ENCODE results near the gene CCDC57.
"Not testable (repeated sequence)": the region's sequence is repeated elsewhere in the genome, so short reads cannot be mapped to it uniquely, and the experiment has no call there.

Gene CCDC57

GRCh38 chr17:82212331-82213250 lies at the start of gene CCDC57:
TSS of gene CCDC57 (minus strand) at chr17:82212842. CDS start at chr17:82201944, 10,898 bp downstream.
- no peak for DNase-seq

DNA sequence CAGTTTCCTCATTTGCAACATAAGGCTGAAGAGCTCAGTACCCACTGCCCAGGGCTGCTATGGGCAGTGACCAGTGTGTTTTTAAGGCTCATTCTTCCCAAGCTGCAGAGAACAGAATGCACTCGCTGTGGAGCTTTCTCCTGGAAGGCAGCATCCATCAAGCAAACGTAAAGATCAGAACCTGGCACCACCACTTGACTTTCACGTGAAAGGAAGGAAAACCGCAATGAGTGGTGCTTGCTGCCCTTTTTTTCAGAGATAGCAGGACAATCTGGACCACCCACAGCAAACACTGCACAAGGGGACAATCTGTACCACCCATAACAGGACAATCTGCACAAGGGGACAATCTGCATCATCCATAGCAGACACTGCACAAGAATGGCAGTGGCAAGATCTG lies 49.7 kb upstream of the CCDC57 start:
- DNase-seq: no peak

DNA sequence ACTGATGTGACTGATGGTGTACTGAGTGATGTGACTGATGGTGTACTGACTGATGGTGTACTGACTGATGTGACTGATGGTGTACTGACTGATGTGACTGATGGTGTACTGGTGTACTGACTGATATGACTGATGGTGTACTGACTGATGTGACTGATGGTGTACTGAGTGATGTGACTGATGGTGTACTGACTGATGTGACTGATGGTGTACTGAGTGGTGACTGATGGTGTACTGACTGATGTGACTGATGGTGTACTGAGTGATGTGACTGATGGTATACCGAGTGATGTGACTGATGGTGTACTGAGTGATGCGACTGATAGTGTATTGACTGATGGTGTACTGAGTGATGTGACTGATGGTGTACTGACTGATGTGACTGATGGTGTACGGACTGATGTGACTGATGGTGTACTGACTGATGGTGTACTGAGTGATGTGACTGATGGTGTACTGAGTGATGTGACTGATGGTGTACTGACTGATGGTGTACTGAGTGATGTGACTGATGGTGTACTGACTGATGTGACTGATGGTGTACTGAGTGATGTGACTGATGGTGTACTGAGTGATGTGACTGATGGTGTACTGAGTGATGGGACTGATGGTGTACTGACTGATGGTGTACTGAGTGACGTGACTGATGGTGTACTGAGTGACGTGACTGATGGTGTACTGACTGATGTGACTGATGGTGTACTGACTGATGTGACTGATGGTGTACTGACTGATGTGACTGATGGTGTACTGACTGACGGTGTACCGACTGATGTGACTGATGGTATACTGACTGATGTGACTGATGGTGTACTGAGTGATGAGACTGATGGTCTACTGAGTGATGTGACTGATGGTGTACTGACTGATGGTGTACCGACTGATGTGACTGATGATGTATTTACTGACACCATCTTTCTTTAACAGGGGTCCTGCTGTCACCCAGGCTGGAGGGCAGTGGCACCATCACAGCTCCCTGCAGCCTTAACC lies 47.6 kb upstream of the CCDC57 start:
- not testable (repeated sequence) for DNase-seq

GRCh38 chr17:82258555-82258954 lies 45.9 kb upstream of the CCDC57 start:
- no peak for DNase-seq

- no peak for DNase-seq
Measured at GRCh38 chr17:82257473-82257872, 44.8 kb upstream of the CCDC57 start.

DNA sequence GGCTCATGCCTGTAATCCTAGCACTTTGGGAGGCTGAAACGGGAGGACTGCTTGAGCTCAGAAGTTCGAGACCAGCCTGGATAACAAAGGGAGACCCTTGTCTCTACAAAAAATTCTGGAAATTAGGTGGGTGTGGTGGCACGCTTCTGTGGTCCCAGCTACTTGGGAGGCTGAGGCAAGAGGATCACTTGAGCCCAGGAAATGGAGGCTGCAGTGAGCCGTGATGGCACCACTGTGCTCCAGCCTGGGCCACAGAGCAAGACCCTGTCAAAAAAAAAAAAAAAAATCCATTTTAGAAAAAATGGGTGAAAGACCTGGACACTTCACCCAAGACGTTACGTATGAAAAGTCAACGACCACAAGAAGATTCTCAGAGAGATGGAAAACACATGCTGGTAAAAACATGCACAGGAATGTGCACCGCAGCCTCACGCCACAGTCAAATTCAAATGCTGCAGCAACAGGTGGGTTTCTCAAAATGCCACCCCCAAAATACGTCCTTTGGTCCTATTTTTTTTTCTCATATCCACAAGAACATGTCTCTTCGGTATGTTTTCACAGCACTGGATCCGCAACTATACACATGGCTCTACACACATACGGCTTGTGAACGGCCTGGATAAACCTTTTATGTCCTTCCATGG lies 43.7 kb upstream of the CCDC57 start:
- no peak for DNase-seq

GRCh38 chr17:82255402-82255972 lies 42.8 kb upstream of the CCDC57 start:
- DNase-seq: no peak

DNA sequence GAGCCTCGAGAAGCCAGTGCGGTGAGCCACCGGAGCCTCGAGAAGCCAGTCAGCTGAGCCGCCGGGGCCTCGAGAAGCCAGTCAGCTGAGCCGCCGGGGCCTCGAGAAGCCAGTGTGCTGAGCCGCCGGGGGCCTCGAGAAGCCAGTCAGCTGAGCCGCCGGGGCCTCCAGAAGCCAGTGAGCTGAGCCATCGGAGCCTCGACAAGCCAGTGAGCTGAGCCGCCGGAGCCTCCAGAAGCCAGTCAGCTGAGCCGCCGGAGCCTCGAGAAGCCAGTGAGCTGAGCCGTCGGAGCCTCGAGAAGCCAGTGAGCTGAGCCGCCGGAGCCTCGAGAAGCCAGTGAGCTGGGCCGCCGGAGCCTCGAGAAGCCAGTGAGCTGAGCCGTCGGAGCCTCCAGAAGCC lies 42.1 kb upstream of the CCDC57 start:
- DNase-seq: not testable (repeated sequence)

DNA sequence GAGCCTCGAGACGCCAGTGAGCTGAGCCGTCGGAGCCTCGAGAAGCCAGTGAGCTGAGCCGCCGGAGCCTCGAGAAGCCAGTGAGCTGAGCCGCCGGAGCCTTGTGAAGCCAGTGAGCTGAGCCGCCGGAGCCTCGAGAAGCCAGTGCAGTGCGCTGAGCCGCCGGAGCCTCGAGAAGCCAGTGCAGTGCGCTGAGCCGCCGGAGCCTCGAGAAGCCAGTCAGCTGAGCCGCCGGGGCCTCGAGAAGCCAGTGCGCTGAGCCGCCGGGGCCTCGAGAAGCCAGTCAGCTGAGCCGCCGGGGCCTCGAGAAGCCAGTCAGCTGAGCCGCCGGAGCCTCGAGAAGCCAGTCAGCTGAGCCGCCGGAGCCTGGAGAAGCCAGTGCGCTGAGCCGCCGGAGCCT lies 41.5 kb upstream of the CCDC57 start:
- not testable (repeated sequence) for DNase-seq

DNA sequence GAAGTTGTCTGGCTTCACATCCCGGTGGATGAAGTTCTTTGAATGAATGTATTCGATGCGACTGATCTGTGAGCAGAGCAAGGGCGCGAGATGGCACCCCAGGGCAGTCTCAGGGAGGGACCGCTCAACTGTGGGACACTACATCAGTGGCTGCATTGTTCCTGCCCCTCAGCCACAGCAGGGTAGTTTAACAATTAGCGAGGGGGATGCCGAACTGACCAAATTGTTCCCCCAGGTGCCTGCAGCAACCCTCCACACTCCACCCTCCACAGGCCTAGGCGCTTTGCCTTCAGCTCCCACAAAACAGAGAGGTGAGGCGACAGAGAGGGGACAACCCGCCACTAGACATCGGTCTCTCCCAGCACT lies 40.5 kb upstream of the CCDC57 start:
- DNase-seq: no peak

DNA sequence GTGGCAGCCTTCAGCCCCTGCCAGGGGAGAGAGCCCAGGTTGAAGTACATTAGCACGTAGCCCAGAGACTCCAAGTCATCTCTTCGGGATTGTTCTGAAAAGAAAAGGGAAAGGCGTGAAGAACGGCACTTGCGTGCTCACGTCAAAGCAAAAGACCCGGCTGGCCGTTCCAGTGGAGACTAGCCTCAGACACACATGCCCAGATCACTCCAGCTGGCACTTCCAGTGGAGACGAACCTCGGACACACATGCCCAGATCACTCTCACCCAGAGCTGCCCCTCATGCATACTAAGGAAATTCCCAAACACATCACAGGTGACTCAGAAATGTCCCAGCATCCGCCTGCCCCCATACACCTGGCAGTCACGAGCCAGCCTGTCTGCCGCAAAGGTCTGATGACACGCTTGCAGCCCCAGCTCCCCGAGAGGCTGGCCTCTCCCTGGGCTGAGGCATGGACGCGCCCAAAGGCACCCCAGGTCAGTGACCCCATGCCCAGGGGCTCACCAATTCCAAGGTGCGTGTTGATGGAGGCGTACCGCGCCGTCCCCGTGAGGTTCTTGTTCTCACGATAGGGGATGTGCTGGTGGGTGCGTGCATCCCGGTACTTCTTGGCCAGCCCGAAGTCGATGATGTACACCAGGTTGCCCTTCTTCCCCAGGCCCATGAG lies 40.0 kb upstream of the CCDC57 start:
- no peak for DNase-seq

DNA sequence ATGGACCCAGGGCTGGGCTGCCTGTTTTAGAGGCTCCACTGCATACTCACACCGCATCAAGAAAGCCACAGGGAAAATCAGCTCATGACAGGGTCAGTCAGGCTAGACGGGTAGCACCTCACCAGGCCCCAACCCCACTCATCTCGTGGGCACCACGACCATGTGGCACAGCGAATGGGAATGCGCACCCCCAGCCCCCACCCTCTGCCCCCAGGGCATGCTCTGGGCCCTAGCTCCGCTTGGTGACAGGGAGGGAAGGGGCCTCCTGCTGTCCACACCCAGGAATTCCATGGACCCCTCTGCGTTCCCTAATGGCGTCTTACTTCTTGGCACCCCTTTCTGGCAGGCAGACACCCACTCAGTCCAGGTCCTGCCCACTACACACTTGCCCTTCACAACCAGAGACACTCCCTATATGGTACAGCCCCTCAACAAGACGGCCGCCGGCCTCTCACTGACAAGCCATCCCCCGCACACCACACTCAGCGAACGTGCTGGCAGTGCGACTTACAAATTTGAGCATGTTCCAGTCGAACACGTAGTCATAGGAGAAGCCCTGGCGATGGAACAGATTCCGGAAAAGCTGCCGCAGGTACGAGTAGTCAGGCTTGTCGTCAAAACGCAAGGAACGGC lies 38.3 kb upstream of the CCDC57 start:
- no peak for DNase-seq

GRCh38 chr17:82249896-82250581 lies 37.4 kb upstream of the CCDC57 start:
- DNase-seq: no peak

DNA sequence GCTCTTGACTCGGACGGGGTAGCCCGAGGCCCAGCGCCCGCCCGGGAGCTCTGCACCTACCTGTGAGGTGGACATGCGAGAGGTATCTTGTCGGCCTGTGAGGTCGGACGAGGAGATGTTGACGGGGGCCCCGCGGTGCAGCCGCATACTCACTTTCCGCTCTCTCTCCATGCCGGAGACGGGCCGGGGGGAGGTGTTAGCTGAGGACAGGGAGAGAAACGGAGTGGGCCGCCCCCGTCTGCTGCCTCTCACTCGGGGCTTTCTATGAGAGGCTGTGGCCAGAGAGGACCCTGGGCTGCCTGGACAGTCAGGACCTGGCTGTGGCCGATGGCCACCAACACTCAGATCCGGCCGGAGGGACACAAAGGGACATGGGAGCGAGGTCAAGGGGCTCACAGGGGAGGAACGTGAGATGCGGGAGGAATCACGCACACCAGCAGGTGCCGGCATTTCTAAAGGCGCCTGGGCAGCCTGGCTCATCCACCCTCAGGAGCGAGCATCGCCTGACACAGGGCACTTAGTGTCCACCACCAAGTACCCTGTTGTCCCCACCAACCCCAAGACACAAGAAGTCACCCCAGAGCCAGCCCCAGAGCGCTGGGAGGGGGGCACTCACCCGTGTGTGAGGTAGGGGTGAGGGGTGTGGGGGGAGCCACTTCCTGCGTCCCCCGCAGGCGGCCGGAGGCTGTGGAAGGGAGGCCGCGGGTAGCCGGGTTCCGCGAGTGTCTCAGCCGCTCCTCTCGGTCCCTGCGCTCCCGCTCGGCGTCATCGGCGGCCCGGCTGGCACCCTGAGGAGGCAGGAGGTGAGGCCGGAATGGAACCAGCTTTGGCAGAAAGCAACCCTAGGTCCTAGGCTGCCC lies 36.4 kb upstream of the CCDC57 start:
- no peak for DNase-seq

DNA sequence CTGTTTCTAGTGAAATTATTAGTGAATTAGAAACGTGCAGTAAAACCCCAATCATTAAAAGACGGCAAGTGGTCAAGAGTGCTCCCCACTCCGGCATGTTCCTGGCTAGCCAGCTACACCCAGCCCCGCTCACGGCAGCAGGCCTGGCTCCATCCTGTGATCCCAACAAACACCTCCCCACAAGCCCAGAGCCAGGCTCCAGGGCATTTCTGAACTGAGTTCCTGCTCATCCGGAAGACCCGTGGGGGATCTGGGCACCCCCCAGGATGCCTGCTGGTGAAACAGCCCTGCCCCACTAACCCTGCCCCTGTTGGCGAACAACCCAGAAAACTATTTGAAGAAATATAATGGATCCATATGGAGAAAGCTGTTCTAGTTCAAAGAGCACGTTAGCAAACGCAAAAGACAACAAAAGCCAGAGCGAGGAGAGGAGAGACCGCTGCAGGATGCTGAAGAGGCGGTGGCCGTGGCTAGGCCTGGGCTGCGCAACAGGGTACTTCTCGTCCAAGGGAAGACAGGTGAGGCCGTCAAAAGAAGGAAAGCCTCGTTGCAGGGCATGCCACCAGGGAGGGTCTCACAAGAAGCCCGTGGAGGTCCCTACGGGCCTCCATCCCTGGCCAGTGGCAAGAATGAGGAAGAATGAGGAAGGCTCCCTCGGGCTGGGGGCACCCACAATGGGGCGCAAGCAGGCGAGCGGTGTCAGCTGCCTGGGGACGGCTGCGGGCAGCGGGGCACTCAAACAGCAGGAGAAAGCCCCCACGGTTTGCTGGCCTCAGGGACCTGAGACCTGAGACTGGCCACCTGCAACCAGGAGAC lies 35.4 kb upstream of the CCDC57 start:
- no peak for DNase-seq

- no peak for DNase-seq
Measured at GRCh38 chr17:82247182-82247823, 34.7 kb upstream of the CCDC57 start.

DNA sequence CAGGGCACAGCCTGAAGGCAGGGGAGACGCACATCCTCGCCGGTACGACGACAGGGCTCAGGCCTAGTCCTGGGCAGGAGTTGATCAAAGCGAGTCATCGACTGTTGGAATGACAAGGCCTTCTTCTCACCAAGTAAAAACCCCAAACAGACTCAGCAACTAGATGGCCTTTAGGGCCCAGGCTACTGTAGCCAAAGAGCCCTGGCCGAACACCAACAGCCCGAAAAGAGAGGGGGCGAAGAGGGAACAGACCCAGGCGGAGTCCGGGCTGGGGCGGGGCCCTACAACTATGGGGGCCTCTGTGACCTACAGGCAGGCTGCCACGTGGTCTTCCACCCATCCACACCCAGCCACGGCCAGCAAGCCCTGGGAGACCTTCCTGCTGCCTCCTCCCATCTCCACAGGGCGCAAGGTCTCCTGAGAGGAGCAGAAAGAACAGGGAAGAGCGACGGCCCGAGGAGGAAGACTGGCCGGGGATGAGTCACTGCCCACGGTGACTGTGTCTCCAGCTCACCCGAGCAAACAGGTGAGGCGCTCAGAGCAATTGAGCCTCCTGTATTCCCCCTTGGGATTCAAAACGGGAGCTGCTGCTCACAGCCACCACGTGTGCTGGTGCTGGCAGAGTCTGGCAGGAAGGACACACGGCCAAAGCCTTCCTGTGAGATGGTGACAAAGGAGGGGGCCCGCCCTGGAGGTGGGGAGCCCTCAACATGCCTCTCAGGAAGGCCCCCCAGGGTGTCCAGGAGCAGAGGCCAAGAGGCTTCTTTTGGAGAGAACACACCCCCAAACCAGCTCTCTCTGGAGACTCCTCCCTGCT lies 33.9 kb upstream of the CCDC57 start:
- no peak for DNase-seq

DNA sequence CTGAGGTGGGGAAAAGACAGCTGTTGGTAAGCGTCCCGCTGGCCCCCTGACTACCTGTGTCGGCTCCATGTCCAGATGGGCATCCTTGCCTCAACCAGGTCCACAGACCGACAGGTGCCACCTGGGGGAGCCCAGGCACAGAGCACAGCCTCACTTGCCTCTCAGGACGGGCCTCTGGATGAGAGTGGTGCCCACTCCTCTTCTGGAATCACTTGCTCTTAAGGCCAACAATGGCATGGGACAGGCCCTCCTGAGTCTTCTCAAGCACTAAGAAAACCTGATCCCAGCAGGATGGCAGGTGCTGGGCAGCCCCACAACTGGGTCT lies 33.4 kb upstream of the CCDC57 start:
- no peak for DNase-seq

All from DMS79 (cell line).